T-helper 22 cell (primary cell): ENCODE results near the gene GRID1.

Experiments used
- DNase-seq: peaks from one replicate; pipeline ENCODE4 v3.0.0-alpha.2; 2020; ENCODE audit warnings: low read depth

The GRID1 gene

DNA sequence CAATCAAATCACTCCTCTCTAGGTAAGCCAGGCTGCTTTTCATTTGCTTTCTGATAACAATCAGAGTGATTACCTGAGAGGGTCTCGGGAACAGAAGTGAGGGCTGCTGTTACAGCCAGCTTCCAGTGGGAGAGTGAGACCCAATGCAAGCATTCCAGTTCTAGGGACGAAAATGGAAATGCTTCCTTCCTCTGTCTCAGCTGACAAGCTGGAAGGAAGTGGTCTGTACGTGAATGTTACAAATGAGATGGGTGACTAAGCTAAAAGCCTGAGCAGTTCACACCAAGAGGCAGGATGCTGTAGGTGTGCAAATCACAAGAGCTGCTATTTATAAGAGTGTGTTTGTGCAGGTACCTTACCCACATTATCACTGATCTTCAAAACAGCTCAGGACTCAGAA, 772.4 kb downstream of the GRID1 start:
- DNase-seq = no peak

DNA sequence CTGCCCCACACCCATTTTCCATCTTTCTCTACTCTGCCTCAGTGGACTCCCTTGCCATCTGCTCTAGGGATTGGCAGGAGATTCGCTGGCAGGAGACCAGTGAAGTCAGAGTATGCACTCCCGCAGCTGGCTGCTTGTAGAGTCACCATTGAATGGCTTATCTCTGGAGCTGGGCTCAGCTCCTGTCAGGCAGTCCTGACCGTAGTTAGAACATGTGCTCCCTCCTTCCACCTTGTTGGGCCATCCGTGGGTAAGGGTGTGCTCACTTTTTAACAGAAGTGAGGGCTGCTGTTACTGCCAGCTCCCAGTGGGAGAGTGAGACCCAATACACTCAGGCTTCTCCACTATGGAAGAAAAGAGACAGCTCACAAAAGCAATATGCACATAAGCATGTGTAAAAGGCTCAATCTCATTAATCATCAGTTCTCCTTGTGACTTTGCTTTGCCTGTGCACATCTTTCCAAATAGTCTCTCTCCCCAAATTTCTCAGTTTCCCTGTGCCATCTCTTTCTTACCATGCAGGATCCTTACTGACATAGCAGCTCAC, 773.3 kb downstream of the GRID1 start:
- DNase-seq = no peak

DNA sequence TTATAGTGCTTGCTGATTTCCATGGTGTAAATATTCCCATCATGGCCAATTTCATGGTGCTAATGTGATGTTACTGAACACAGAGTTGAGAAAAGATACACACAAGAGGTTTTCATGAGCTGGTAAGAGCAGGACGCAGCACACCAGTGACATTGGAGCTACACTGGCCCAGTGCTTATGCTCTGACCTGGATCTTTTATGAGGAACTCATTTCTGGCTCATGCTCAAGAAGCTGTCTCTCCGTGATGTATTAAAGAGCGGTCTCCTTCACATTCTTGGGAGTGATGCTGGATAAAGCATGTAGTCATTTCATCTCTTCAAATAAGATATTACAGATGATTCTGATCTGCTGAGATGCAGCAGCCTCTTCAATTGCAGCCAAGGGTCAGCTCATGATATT, 785.2 kb downstream of the GRID1 start:
- no peak for DNase-seq

DNA sequence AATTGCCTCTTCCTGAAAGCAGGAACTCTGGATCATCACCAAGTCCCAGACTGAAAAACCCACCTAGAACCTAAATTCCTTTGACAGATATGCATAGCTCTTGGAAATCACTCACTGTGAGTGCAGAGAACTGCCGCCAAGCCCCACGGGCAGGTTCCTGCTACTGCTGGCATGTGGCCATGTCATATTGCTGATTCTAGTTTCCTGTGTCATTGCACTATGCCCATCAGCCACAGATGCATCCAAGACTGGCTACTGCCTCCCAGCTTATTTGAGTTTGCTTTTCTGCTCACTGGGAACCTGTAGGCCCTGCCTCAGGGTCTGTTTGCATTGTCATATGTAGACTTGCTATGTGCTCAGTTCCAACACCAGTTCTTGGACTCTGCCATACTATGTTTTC, 786.0 kb downstream of the GRID1 start:
- no peak for DNase-seq

DNA sequence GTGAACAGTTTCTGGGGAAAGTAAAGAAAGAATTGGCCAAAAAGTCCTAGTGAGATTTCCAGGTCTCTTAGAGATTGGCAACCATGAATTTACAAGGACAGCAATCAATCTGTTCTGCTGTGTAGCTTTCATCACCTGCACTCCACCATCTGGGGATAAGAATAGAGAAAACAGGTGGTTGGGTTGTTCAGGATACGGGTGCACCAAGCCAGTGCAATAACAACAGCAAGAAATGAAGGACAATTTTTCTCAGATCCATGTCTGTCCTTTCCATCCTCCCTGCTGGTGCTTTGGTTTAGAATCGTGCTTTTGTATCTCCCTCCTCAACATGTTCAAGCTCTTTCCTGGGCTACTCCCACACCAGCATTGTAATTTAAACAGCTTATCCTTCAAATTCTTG, 787.7 kb downstream of the GRID1 start:
- no peak for DNase-seq

DNA sequence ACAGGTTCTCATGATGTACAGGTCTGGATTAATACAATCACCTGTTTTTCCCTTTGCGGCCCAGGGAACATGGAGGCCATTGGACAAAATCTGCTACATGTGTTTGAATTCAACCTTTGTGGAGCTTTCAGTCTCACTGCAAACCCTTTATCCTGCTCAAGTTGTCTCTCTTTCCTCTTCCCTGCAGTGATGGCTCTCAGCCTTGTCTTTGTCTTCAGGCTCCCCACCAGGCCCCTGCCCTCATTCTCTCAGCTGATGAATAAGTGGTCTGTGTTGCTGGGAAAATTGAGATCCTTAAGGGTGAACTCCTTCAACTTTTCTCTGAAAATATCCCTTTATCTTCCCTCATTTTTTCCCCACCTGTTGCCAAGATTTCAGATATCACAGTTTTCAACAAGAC, 791.2 kb downstream of the GRID1 start:
- DNase-seq = no peak

DNA sequence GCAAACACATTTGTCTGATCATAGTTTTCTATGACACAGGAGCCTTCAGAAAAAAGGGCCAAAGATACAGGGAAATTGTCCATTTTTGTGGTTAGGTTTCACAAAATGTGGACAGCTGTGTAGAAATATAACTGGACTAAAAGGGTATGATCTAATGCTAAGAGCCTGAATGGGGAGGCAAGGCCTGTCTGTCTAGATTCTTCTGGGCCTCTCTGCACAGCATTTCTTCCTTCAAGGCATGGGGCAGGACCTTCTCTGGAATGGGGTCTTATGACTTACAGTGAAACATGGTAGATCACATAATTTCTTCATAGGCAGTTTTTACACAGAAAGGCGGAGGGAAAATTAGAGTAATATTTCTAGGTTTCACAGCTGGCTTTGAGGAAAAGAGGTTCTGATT, 795.7 kb downstream of the GRID1 start:
- DNase-seq = no peak

DNA sequence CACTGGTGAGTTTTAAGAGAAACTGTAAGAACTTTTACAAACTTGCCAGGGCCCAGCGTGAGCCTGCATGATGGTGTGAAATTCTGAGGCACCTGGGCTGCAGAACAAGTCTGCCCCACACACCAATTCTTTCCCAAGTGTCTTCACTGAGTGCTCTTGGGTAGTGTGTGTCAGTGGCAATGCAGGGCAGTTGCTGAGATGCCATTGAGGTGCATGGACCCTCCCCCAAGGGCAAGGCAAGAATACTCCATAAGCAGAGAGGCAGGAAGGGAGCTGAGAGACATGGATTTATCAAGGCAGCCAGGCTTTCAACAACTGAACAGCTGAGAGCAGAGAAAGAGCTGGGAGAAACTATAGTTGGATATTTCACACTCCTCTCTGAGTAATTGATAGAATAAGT, 801.2 kb downstream of the GRID1 start:
- no peak for DNase-seq

DNA sequence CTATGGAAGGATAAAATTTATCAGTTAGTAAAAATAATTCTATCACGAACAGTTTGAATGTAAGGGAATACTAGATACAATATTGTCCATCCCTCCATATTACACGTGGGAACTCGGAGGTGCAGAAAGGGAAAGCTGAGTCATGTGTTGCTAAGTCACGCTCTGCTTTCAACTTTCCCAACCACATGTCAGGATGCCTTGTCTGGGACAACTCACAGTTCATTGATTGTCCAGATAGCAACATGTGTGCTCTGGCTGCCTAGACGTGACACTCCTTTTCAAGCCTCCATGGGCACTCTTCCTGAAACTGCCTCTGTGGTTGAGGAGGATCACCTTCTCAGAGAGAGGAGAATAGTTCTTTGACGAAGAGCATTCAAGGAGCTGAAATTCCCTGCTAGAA, 808.1 kb downstream of the GRID1 start:
- no peak for DNase-seq

DNA sequence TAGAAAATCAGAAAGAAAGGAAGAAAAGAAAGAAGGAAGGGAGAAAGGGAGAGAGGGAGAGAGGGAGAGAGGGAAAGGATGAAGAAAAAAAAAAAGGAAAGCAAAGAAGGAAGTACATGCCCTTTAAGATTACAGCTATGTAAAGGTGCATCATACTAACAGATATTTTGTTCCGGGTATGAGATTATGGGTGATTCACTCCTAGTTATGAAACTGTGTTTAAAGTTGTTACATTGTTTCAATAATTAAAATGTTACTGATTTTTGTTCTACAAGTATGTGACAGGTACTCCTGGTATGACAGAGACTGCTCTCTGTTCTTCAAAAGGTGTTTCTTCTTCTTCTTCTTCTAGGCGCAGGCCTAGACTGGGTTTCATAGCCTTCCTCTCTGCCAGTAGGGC, 808.9 kb downstream of the GRID1 start:
- DNase-seq = no peak

DNA sequence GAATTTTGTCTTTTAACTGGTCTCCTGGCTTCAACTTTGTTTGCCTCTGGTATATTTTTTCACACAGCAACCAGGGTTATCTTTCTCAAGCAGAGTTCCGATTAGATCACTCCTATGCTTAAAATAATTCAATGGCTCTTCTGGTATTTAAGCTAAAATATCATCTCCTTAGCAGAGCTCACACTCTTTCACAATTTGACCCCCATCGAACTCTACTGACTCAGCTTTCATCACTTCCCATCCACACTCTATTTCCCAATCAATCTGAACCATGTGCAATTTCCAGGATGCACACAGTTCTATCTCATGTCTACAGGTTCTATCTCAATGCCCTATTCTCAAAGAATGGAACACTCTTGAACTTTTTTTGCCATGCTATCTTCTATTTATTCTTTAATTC, 809.5 kb downstream of the GRID1 start:
- no peak for DNase-seq
